ENCODE measurements around the gene AOAH. TPM values are rescaled to one million over a fixed set of nuclear protein-coding genes. Genes with fewer than 3 reads are reported as not detected.

The AOAH gene
- total and polyA plus RNA-seq, 2 of the 4 experiments (the other 2 are of a cell fraction) = not detected

- H4K20me1 ChIP-seq (ENCODE audit: insufficient read depth, low read length) = no peaks in the 10 kb centered on the region
- no peak overlapping the region for H2AK9ac ChIP-seq (replicated peaks; ENCODE audit: low read depth, low read length, poor library complexity)
- ATAC-seq (ENCODE audit: low read depth) = no peak
- no peak overlapping the region for H4K8ac ChIP-seq (ENCODE audit: low read depth in 2 of 2, low read length in 2 of 2)
- no peak overlapping the region for H3K27ac ChIP-seq (ENCODE audit: insufficient read depth, low read length)
- WGBS, 2 experiments (ENCODE audit: extremely low coverage in 2 of 2, insufficient read length in 1 of 2) = 0% methylated on average over 1 of the region's 5 CpGs; no CpG with 5 or more reads in 1 of the 2 experiments
- dilution Hi-C loops (cut with HindIII; ENCODE audit: low sequenced_read_pairs, unreplicated experiment) (no loop called here), in situ Hi-C loops (cut with MboI; ENCODE audit: low sequenced_read_pairs) (loop anchor here (25.0 kb wide), 1 partner anchor 495 kb away; no protein-coding TSS in a partner anchor), intact Hi-C loops (cut with micrococcal nuclease) (no loop called here)
- no peaks in the 10 kb centered on the region for H3K79me1 ChIP-seq (ENCODE audit: low read depth in 1 of 2, low read length in 2 of 2)
- H3K18ac ChIP-seq (ENCODE audit: low read depth, low read length) = no peak overlapping the region
- no peak overlapping the region for H3K14ac ChIP-seq (replicated peaks; ENCODE audit: low read depth, low read length)
- peaks cover 2% of the 10 kb centered on the region; the same call in 1 of the 2 replicates for H3K27me3 ChIP-seq (ENCODE audit: control insufficient read depth, insufficient read depth, low read length)
- no peak overlapping the region for H2AFZ ChIP-seq (replicated peaks; ENCODE audit: low read length, poor library complexity)
- H3K4ac ChIP-seq (ENCODE audit: low read depth, low read length) = no peak overlapping the region
- POLR2A ChIA-PET (ENCODE audit: unreplicated experiment) = no interaction called here
- CTCF ChIA-PET = no interaction called here
- no peaks in the 10 kb centered on the region for H3K9me1 ChIP-seq (ENCODE audit: insufficient read depth, low read length)
- no peak overlapping the region for H4K91ac ChIP-seq (ENCODE audit: insufficient read depth, low read depth, low read length)
- no peak overlapping the region for H2BK15ac ChIP-seq (ENCODE audit: low read depth, low read length)
- no peak overlapping the region for H3K4me3 ChIP-seq (ENCODE audit: insufficient read depth, low read depth, low read length)
- H2BK20ac ChIP-seq (ENCODE audit: low read depth, low read length) = no peak overlapping the region
- TF ChIP-seq POLR2A (IDR thresholded peaks at IDR 0.05; ENCODE audit: low read depth, low read length) = no peak
- no peak for DNase-seq
- no peak overlapping the region for H3K56ac ChIP-seq (ENCODE audit: extremely low read depth, insufficient read depth, low read length)
- no TSS peak for BruUV-seq (replicated peaks)
- no peak overlapping the region for H3K4me2 ChIP-seq (ENCODE audit: low read depth, low read length)
- no peak overlapping the region for H2BK120ac ChIP-seq (ENCODE audit: low read depth, low read length)
- no peaks in the 10 kb centered on the region for H3K36me3 ChIP-seq (ENCODE audit: control insufficient read depth, insufficient read depth, low read length)
- no peak overlapping the region for H2AK5ac ChIP-seq (ENCODE audit: low read depth, low read length)
- H3K4me1 ChIP-seq (ENCODE audit: control insufficient read depth, insufficient read depth, low read length) = no peaks in the 10 kb centered on the region
- H3K9ac ChIP-seq (ENCODE audit: low read depth, low read length) = no peak overlapping the region
- H2BK5ac ChIP-seq (ENCODE audit: low read depth, low read length, poor library complexity, severe bottlenecking) = no peak overlapping the region
- H3K23ac ChIP-seq (ENCODE audit: low read depth, low read length) = no peak overlapping the region
- H3K9me3 ChIP-seq (ENCODE audit: control insufficient read depth, insufficient read depth, low read length) = no peaks in the 10 kb centered on the region
- H4K5ac ChIP-seq (ENCODE audit: low read depth, low read length) = no peak overlapping the region
Observed at GRCh38 chr7:36692456-36692855, 31.8 kb downstream of the AOAH start.

Data from IMR-90 (cell line).